IPS-18c (cell line): Measurements from ENCODE around the gene GALNT12.

Experiments
- H3K4me3 ChIP-seq: 2 replicates; pipeline ENCODE4 v1.7.0; 2013; ENCODE audit warnings: low read depth, mild to moderate bottlenecking, low read length, moderate library complexity; ENCODE audit not compliant: insufficient read depth
- H3K9me3 ChIP-seq: one replicate; pipeline ENCODE4 v1.6.1; 2013; ENCODE audit warnings: mild to moderate bottlenecking, low read length, moderate library complexity; ENCODE audit not compliant: control insufficient read depth, insufficient read depth

Gene GALNT12

GRCh38 chr9:98838868-98839565 lies 31.5 kb downstream of the GALNT12 start:
- Histone ChIP-seq H3K4me3 (no peak overlapping the region), H3K9me3 (no peaks in the 10 kb centered on the region)

- Histone ChIP-seq H3K4me3 (no peak overlapping the region), H3K9me3 (no peaks in the 10 kb centered on the region)
Observed at GRCh38 chr9:98839724-98840123, 32.3 kb downstream of the GALNT12 start.

- H3K9me3 ChIP-seq: no peaks in the 10 kb centered on the region
- H3K4me3 ChIP-seq: no peak overlapping the region
Observed at GRCh38 chr9:98842510-98842909, 35.0 kb downstream of the GALNT12 start.

GRCh38 chr9:98846081-98846480 lies 38.6 kb downstream of the GALNT12 start:
- no peaks in the 10 kb centered on the region for H3K9me3 ChIP-seq
- H3K4me3 ChIP-seq: no peak overlapping the region

GRCh38 chr9:98846879-98847278 lies 39.4 kb downstream of the GALNT12 start:
- Histone ChIP-seq H3K9me3 (no peaks in the 10 kb centered on the region), H3K4me3 (no peak overlapping the region)

GRCh38 chr9:98848450-98849149 lies 41.1 kb downstream of the GALNT12 start:
- Histone ChIP-seq H3K4me3 (no peak overlapping the region), H3K9me3 (no peaks in the 10 kb centered on the region)

GRCh38 chr9:98849563-98849962 lies 42.1 kb downstream of the GALNT12 start:
- Histone ChIP-seq H3K4me3 (no peak overlapping the region), H3K9me3 (no peaks in the 10 kb centered on the region)

GRCh38 chr9:98850851-98851729 lies 43.6 kb downstream of the GALNT12 start:
- no peaks in the 10 kb centered on the region for H3K9me3 ChIP-seq
- no peak overlapping the region for H3K4me3 ChIP-seq

- H3K9me3 ChIP-seq: no peaks in the 10 kb centered on the region
- no peak overlapping the region for H3K4me3 ChIP-seq
Observed at GRCh38 chr9:98851730-98852459, 44.4 kb downstream of the GALNT12 start.

GRCh38 chr9:98852460-98852734 lies 44.9 kb downstream of the GALNT12 start:
- H3K9me3 ChIP-seq: no peaks in the 10 kb centered on the region
- no peak overlapping the region for H3K4me3 ChIP-seq

- H3K9me3 ChIP-seq: no peaks in the 10 kb centered on the region
- H3K4me3 ChIP-seq: no peak overlapping the region
Observed at GRCh38 chr9:98852961-98853360, 45.5 kb downstream of the GALNT12 start.

- H3K9me3 ChIP-seq: no peaks in the 10 kb centered on the region
- no peak overlapping the region for H3K4me3 ChIP-seq
Observed at GRCh38 chr9:98854266-98854665, 46.8 kb downstream of the GALNT12 start.

GRCh38 chr9:98855592-98855991 lies 48.1 kb downstream of the GALNT12 start:
- no peak overlapping the region for H3K4me3 ChIP-seq

GRCh38 chr9:98856982-98857381 lies 49.5 kb downstream of the GALNT12 start:
- Histone ChIP-seq H3K9me3 (no peaks in the 10 kb centered on the region), H3K4me3 (no peak overlapping the region)

More at GRCh38 chr9:98855592-98855991, 48.1 kb downstream of the GALNT12 start:
- no peaks in the 10 kb centered on the region for H3K9me3 ChIP-seq

GRCh38 chr9:98859941-98860340 lies 52.5 kb downstream of the GALNT12 start:
- no peaks in the 10 kb centered on the region for H3K9me3 ChIP-seq
- H3K4me3 ChIP-seq: no peak overlapping the region

GRCh38 chr9:98860871-98861293 lies 53.4 kb downstream of the GALNT12 start:
- H3K9me3 ChIP-seq: no peaks in the 10 kb centered on the region
- H3K4me3 ChIP-seq: no peak overlapping the region

GRCh38 chr9:98861781-98862504 lies 54.5 kb downstream of the GALNT12 start:
- Histone ChIP-seq H3K4me3 (no peak overlapping the region), H3K9me3 (no peaks in the 10 kb centered on the region)
